ENCODE results near the gene ROR2.

ROR2 gene

GRCh38 chr9:91790917-91791316, 159.1 kb downstream of the ROR2 start:
- DNase-seq: no peak

GRCh38 chr9:91789941-91790340, 160.1 kb downstream of the ROR2 start:
- no peak for DNase-seq

- DNase-seq: no peak
Observed at GRCh38 chr9:91787931-91788330, 162.1 kb downstream of the ROR2 start.

GRCh38 chr9:91786132-91786896, 163.7 kb downstream of the ROR2 start:
- no peak for DNase-seq

- DNase-seq: no peak
Observed at GRCh38 chr9:91785447-91785842, 164.6 kb downstream of the ROR2 start.

GRCh38 chr9:91784673-91785446, 165.2 kb downstream of the ROR2 start:
- DNase-seq: no peak

- DNase-seq: no peak
Observed at GRCh38 chr9:91783876-91784672, 166.0 kb downstream of the ROR2 start.

- no peak for DNase-seq
Observed at GRCh38 chr9:91783411-91783810, 166.6 kb downstream of the ROR2 start.

- no peak for DNase-seq
Observed at GRCh38 chr9:91782708-91783214, 167.3 kb downstream of the ROR2 start.

GRCh38 chr9:91781906-91782305, 168.1 kb downstream of the ROR2 start:
- no peak for DNase-seq

- no peak for DNase-seq
Observed at GRCh38 chr9:91781116-91781515, 168.9 kb downstream of the ROR2 start.

- DNase-seq: no peak
Observed at GRCh38 chr9:91778031-91778430, 172.0 kb downstream of the ROR2 start.

GRCh38 chr9:91777292-91777830, 172.7 kb downstream of the ROR2 start:
- no peak for DNase-seq

GRCh38 chr9:91776409-91777291, 173.4 kb downstream of the ROR2 start:
- DNase-seq: no peak

- no peak for DNase-seq
Observed at GRCh38 chr9:91775708-91776028, 174.4 kb downstream of the ROR2 start.

- DNase-seq: peak in 1 of 2 experiments; percentile 9
Observed at GRCh38 chr9:91775011-91775707, 174.9 kb downstream of the ROR2 start.

- no peak for DNase-seq
Observed at GRCh38 chr9:91773156-91773555, 176.9 kb downstream of the ROR2 start.

- DNase-seq: no peak
Observed at GRCh38 chr9:91771864-91772263, 178.2 kb downstream of the ROR2 start.

- DNase-seq: no peak
Observed at GRCh38 chr9:91771027-91771426, 179.0 kb downstream of the ROR2 start.

- DNase-seq: no peak
Observed at GRCh38 chr9:91770229-91770628, 179.8 kb downstream of the ROR2 start.
